SJCRH30 (cell line): ENCODE measurements around the gene MITF. TPM values are rescaled to one million over a fixed set of nuclear protein-coding genes. Genes with fewer than 3 reads are reported as not detected.

ENCODE experiments used
- DNase-seq, 2 experiments: peaks; one replicate each; pipeline ENCODE4 v3.0.0-alpha.2; 2015 to 2020
- H3K27ac ChIP-seq: fragments of 250-450 bp; sonication (Bioruptor Pico); 2 replicates; pipeline ENCODE4 v1.5.1; 2020; ENCODE audit warnings: mild to moderate bottlenecking, moderate library complexity
- H3K27me3 ChIP-seq: fragments of 250-450 bp; sonication (Bioruptor Pico); 2 replicates; pipeline ENCODE4 v1.5.1; 2020; ENCODE audit warnings: mild to moderate bottlenecking, moderate library complexity
- H3K36me3 ChIP-seq: fragments of 250-450 bp; sonication (Bioruptor Pico); 2 replicates; pipeline ENCODE4 v1.5.1; 2020; ENCODE audit warnings: mild to moderate bottlenecking, moderate library complexity
- H3K4me1 ChIP-seq: fragments of 250-450 bp; sonication (Bioruptor Pico); 2 replicates; pipeline ENCODE4 v1.5.1; 2020; ENCODE audit warnings: mild to moderate bottlenecking, moderate library complexity
- H3K4me3 ChIP-seq: fragments of 250-450 bp; sonication (Bioruptor Pico); 2 replicates; pipeline ENCODE4 v1.5.1; 2020; ENCODE audit warnings: mild to moderate bottlenecking, moderate library complexity
- H3K9me3 ChIP-seq: fragments of 250-450 bp; sonication (Bioruptor Pico); replicated peaks from 2 replicates; pipeline ENCODE4 v1.5.1; 2020; ENCODE audit warnings: mild to moderate bottlenecking, moderate library complexity
- total RNA-seq: library from RNA; depleted of rRNA; stranded (reverse); fragments of >200 nt; shearing (Covaris generic); gene quantifications from 2 replicates; pipeline ENCODE4 v1.2.3, GENCODE V29; 2014

MITF gene
- total RNA-seq, 1 experiment from 2014 or later: 2.2 TPM

GRCh38 chr3:69741032-69741767, 1.9 kb downstream of the MITF start:
- Histone ChIP-seq H3K36me3 (no peaks in the 10 kb centered on the region), H3K27ac (no peak overlapping the region), H3K4me1 (no peaks in the 10 kb centered on the region), H3K27me3 (no peaks in the 10 kb centered on the region), H3K4me3 (no peak overlapping the region), H3K9me3 (no peaks in the 10 kb centered on the region)
- no peak for DNase-seq

GRCh38 chr3:69742391-69742790, 3.1 kb downstream of the MITF start:
- no peaks in the 10 kb centered on the region for H3K4me1 ChIP-seq
- H3K27ac ChIP-seq: no peak overlapping the region
- no peaks in the 10 kb centered on the region for H3K36me3 ChIP-seq
- H3K4me3 ChIP-seq: no peak overlapping the region
- DNase-seq: no peak
- H3K27me3 ChIP-seq: no peaks in the 10 kb centered on the region
- no peaks in the 10 kb centered on the region for H3K9me3 ChIP-seq

- no peak overlapping the region for H3K4me3 ChIP-seq
- no peak for DNase-seq
Measured at GRCh38 chr3:69743975-69744906, 5.0 kb downstream of the MITF start.

GRCh38 chr3:69745505-69745904, 6.2 kb downstream of the MITF start:
- DNase-seq: no peak
- H3K27ac ChIP-seq: no peak overlapping the region
- no peaks in the 10 kb centered on the region for H3K4me1 ChIP-seq
- no peaks in the 10 kb centered on the region for H3K9me3 ChIP-seq
- H3K4me3 ChIP-seq: no peak overlapping the region
- H3K36me3 ChIP-seq: no peaks in the 10 kb centered on the region
- H3K27me3 ChIP-seq: no peaks in the 10 kb centered on the region

More at GRCh38 chr3:69743975-69744906, 5.0 kb downstream of the MITF start:
- no peaks in the 10 kb centered on the region for H3K4me1 ChIP-seq
- H3K27ac ChIP-seq: no peak overlapping the region
- no peaks in the 10 kb centered on the region for H3K9me3 ChIP-seq
- no peaks in the 10 kb centered on the region for H3K36me3 ChIP-seq
- H3K27me3 ChIP-seq: no peaks in the 10 kb centered on the region

- no peaks in the 10 kb centered on the region for H3K36me3 ChIP-seq
- H3K4me3 ChIP-seq: no peak overlapping the region
- DNase-seq: no peak
- no peaks in the 10 kb centered on the region for H3K9me3 ChIP-seq
- no peaks in the 10 kb centered on the region for H3K27me3 ChIP-seq
- H3K4me1 ChIP-seq: no peaks in the 10 kb centered on the region
- H3K27ac ChIP-seq: no peak overlapping the region
Measured at GRCh38 chr3:69746119-69746518, 6.9 kb downstream of the MITF start.

GRCh38 chr3:69747511-69748258, 8.4 kb downstream of the MITF start:
- DNase-seq: no peak
- Histone ChIP-seq H3K27ac (no peak overlapping the region), H3K4me1 (no peaks in the 10 kb centered on the region), H3K27me3 (no peaks in the 10 kb centered on the region), H3K4me3 (no peak overlapping the region), H3K9me3 (no peaks in the 10 kb centered on the region), H3K36me3 (no peaks in the 10 kb centered on the region)

- Histone ChIP-seq H3K27ac (no peak overlapping the region), H3K4me1 (no peaks in the 10 kb centered on the region), H3K27me3 (no peaks in the 10 kb centered on the region), H3K9me3 (no peaks in the 10 kb centered on the region), H3K36me3 (no peaks in the 10 kb centered on the region), H3K4me3 (no peak overlapping the region)
- DNase-seq: no peak
Measured at GRCh38 chr3:69748503-69748902, 9.2 kb downstream of the MITF start.

GRCh38 chr3:69749461-69749860, 10.2 kb downstream of the MITF start:
- Histone ChIP-seq H3K36me3 (no peaks in the 10 kb centered on the region), H3K27me3 (no peaks in the 10 kb centered on the region), H3K9me3 (no peaks in the 10 kb centered on the region), H3K27ac (no peak overlapping the region), H3K4me1 (no peaks in the 10 kb centered on the region), H3K4me3 (no peak overlapping the region)
- no peak for DNase-seq

GRCh38 chr3:69750549-69750948, 11.3 kb downstream of the MITF start:
- Histone ChIP-seq H3K27ac (no peak overlapping the region), H3K9me3 (no peaks in the 10 kb centered on the region), H3K27me3 (no peaks in the 10 kb centered on the region), H3K4me1 (no peaks in the 10 kb centered on the region), H3K4me3 (no peak overlapping the region), H3K36me3 (no peaks in the 10 kb centered on the region)
- DNase-seq: no peak

- Histone ChIP-seq H3K36me3 (no peaks in the 10 kb centered on the region), H3K9me3 (no peaks in the 10 kb centered on the region), H3K27ac (no peak overlapping the region), H3K4me1 (no peaks in the 10 kb centered on the region), H3K4me3 (no peak overlapping the region), H3K27me3 (no peaks in the 10 kb centered on the region)
- no peak for DNase-seq
Measured at GRCh38 chr3:69751074-69751476, 11.8 kb downstream of the MITF start.

- Histone ChIP-seq H3K4me3 (no peak overlapping the region), H3K4me1 (no peaks in the 10 kb centered on the region), H3K36me3 (no peaks in the 10 kb centered on the region), H3K9me3 (no peaks in the 10 kb centered on the region), H3K27ac (no peak overlapping the region), H3K27me3 (no peaks in the 10 kb centered on the region)
- no peak for DNase-seq
Measured at GRCh38 chr3:69752241-69752640, 13.0 kb downstream of the MITF start.

GRCh38 chr3:69753179-69753775, 14.0 kb downstream of the MITF start:
- H3K27me3 ChIP-seq: no peaks in the 10 kb centered on the region
- H3K9me3 ChIP-seq: no peaks in the 10 kb centered on the region
- DNase-seq: no peak
- H3K36me3 ChIP-seq: no peaks in the 10 kb centered on the region
- no peaks in the 10 kb centered on the region for H3K4me1 ChIP-seq
- no peak overlapping the region for H3K27ac ChIP-seq
- no peak overlapping the region for H3K4me3 ChIP-seq

- no peaks in the 10 kb centered on the region for H3K27me3 ChIP-seq
- no peaks in the 10 kb centered on the region for H3K36me3 ChIP-seq
- no peak for DNase-seq
- H3K4me1 ChIP-seq: no peaks in the 10 kb centered on the region
- no peak overlapping the region for H3K4me3 ChIP-seq
- no peak overlapping the region for H3K27ac ChIP-seq
- H3K9me3 ChIP-seq: no peaks in the 10 kb centered on the region
Measured at GRCh38 chr3:69755795-69756194, 16.5 kb downstream of the MITF start.

- Histone ChIP-seq H3K4me1 (peaks cover 5% of the 10 kb centered on the region; the same call in 1 of the 2 replicates), H3K4me3 (no peak overlapping the region), H3K9me3 (no peaks in the 10 kb centered on the region), H3K36me3 (no peaks in the 10 kb centered on the region), H3K27ac (no peak overlapping the region), H3K27me3 (no peaks in the 10 kb centered on the region)
- no peak for DNase-seq
Measured at GRCh38 chr3:69761896-69762767, 22.9 kb downstream of the MITF start.
